ENCODE data around the gene NBR1. TPM values are rescaled to one million over a fixed set of nuclear protein-coding genes. Genes with fewer than 3 reads are reported as not detected.
A peak's percentile ranks its signal among the peaks of the same experiment; 100 is the strongest.
"Not testable (repeated sequence)": the region's sequence is repeated elsewhere in the genome, so short reads cannot be mapped to it uniquely, and the experiment has no call there.

NBR1 gene
- total RNA-seq, 1 donor from 2014 or later: 119 TPM

DNA sequence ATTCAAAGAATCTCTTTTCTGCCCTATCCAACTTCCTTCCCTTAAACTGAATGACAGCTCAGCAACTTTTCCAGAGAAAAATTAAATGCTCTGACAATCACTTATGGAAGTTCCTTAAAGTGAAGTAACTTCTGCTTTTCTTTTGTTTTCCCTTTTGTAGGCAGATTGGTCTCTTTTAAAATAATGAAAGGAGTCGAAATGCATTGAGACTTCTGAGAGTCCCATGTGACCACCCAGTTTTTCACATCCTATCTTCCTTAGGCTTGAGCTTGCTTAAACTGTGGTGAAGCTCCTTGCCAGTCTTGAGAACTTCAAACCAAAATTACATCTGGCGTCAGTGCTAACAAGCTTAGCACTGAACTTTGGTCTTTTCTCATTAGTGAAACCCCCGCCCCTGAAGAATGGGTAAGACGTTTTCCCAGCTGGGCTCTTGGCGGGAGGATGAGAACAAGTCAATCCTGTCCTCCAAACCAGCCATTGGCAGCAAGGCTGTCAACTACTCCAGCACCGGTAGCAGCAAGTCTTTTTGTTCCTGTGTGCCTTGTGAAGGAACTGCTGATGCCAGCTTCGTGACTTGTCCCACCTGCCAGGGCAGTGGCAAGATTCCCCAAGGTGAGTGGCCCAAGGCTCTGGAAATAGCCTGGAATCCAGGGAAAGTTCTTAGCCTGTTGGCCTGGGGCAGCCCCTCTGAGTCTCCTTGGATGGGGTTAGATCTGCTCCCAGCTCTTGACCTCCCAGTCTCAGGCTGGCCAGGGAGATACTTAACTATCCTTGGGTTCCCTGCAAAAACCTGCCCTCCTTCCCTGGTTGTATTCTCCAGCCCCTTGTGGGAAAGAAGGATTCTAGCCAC lies 41.9 kb downstream of the NBR1 start:
- DNase-seq (ENCODE audit: low spot score): no peak

DNA sequence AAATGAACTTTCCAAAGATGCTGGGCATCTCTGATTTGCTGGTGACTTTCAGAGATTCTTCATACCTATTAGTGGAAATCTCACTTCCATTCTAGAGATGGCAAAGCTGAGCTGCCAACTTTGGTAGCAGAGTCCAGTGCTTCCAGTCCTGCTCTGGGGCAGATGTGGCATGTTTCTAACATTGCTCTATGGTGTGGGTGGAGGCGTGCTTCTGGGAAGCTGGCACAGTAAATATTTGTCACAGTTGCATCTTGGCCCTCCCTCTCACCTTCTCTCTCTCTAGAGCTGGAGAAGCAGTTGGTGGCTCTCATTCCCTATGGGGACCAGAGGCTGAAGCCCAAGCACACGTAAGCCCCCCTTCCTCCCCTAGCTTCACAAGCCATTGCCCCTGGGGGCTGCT lies 42.5 kb downstream of the NBR1 start:
- DNase-seq (ENCODE audit: low spot score): no peak

DNA sequence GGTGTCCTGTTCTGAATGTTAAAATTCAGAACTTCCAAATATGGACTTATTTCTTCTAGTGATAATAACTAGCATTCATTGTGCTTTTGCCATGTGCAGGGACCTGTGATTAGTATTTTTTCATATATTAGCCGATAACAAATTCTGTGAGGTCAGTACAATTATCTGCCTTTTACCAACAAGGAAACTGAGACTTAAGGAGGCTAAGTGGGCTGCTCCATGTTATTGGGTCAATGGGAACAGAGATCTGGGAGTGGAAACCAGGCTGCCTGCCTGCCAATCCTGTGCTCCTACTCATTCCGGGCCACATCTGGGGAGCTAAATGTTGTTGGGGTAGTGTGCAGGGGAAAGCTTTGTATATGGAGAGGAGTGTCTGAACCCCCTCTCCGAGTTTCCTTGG lies 44.3 kb downstream of the NBR1 start:
- DNase-seq (ENCODE audit: low spot score): no peak

DNA sequence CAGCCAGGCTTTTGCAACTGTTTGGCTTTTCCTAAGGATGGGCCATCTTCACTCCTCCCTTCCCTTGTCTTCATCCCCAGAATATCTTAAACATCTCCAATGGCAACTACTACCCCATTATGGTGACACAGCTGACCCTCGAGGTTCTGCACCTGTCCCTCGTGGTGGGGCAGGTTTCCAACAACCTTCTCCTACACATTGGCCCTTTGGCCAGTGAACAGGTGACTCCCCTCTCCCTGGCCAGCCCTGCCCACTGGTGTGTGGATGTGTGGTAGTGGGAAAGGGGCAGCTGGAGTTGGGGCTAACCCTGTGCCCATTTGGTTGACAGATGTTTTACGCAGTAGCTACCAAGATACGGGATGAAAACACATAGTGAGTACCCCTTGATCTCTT lies 45.4 kb downstream of the NBR1 start:
- no peak for DNase-seq (ENCODE audit: low spot score)

DNA sequence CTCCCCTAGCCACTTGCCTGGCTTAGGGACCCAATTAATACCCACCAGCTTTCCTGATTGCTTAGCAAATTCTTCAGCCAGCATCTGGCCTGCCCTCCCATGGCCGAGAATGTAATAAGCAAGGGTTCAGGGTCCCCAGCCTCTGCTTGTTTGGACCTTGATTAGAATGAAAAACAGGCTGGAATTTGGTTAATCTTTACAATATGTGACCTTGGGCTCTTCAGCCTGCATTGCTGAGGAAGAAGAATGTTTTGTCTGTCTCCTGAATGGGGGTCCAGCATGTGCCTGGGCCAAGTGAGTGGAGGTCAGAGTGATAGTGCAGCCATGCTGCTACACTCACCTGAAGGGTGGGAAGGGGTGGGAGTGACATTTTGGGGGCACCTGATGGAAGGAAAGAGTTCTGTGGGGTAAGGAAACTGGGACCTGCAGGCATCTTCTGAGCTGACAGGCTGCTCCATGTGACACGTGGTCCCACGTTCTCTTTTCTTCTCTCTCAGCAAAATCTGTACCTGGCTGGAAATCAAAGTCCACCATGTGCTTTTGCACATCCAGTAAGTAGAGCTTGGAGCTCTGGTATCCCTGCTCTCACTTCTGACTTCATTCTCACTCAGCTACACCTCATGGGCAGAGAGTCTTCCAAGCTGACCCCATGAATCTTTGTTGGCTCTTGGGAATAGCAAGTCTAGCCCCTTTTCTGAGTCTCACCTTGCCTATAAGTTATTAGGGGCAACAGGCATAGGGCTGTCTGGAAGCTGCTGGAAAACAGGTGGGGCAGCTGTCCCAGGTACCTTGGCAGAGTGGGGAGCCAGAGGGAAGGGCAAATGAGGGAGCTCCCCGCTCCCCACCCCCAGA lies 46.0 kb downstream of the NBR1 start:
- no peak for DNase-seq (ENCODE audit: low spot score)

DNA sequence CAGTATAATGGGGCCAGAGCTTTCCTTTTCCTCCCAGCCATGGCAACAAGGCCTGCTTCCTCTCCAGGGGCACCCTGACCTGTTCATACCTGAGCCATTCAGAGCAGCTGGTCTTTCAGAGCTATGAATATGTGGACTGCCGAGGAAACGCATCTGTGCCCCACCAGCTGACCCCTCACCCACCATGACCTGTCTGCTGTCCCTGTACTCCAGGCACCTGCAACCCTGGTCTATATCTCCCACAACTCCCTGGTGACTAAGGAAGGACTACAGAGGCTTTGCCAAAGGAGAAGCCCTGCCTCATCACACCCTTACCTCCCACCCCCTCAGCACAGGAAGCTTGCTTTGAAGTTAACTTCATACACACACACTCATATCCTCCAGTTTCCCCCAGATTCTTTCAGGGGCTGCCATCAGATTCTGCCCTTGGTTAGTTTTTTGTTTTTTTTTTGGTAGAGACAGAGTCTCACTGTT lies 46.6 kb downstream of the NBR1 start:
- DNase-seq (ENCODE audit: low spot score): no peak

DNA sequence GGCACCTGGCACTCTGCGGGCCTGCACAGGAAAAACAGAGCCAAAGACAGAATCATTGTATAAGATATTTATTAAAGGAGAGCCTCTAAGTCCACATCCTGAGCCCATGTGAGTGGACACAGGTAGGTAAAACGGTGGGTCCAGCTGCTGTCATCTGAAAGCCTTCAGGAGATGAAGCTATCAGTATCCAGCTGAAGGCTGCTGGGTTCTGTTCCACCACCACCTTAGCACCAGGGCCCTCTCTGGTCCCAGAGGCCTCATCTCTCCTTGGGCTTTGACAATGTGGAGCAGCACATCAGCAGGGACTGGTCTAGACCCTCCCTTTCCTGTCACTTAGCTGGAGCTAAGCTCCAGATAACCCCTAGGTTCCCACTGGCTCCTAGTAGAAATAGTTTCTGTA lies 48.0 kb downstream of the NBR1 start:
- DNase-seq (ENCODE audit: low spot score): no peak

DNA sequence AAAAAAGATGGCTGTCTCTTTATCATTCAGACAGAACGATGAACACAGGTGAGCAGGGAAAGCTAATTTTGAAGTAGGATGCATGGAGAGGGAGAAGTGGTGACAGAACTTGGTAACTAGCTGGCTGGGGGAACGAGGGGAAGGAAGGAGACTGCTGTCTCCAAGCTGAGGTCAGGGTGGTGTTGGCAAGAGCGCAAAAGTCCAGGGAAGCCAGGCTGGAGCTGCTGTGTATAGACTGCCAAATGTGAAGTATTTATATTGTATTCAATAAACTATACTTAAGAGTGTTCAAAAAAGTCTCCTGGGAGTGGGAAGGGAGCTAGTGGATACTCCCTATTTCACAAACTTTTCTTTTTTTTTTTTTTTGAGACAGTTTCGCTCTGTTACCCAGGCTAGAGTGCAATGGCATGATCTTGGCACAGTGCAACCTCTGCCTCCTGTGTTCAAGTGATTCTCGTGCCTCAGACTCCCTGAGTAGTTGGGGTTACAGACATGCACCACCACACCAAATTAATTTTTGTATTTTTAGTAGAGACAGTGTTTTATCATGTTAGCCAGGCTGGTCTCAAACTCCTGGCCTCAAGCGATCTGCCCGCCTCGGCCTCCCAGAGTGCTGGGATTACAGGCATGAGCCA lies 48.8 kb downstream of the NBR1 start:
- DNase-seq (ENCODE audit: low spot score): no peak

DNA sequence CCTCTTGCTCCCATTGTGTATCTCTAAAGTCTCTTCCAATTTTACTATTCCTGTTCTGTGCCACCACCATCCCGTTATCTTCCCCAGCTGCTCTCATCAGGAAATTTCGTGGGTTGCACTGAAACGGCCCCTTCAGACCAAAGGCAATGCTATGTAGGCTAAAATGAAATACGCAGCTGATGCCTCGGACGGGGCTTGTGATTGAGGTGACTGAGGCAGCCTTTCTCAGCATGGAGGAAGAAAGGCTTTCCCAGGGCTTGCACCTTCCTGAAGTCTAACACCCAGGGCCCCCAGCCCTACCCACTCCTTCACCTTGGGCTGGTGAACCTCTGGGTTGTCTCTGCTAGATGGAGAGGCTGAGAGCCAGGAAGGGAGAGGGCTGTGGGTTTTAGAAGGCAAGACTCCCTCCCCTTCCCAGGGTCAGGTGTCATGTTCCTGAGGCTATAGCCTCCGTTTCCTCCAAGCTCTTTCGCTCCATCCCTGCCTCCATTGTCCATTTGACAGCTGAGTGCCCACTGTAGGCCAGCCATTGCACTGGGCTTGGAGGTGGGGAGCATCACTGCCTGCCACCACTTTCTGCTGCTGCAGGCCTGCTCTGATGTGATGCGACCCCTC lies 49.6 kb downstream of the NBR1 start:
- DNase-seq (ENCODE audit: low spot score): no peak

DNA sequence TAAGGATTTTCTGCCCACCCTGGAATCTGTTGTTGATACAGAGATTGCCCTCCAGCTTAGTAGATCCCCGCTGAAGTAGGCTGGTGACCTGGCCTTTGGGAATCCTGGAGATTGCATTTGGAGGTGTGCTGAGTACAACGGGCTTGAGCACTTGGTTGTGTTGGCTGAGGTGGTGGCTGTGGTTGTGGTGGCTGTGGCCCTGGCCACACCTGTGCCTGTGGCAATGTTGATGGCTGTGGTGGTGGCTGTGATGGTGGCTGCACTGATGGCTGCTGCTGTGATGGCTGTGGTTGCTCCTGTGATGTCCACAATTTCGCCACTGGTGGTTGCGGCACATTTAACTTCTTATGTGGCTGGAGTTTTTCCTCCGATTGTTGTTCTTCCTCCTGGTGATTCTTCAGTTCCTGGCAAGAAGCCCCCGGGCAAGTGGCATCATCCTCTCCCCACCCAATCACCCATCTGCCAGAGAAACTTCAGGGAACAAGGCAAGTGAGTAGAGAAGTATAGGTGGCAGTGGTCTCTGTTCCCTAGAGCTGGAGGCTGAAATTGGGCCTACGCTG lies 53.2 kb downstream of the NBR1 start:
- DNase-seq (ENCODE audit: low spot score): peak; percentile 6

DNA sequence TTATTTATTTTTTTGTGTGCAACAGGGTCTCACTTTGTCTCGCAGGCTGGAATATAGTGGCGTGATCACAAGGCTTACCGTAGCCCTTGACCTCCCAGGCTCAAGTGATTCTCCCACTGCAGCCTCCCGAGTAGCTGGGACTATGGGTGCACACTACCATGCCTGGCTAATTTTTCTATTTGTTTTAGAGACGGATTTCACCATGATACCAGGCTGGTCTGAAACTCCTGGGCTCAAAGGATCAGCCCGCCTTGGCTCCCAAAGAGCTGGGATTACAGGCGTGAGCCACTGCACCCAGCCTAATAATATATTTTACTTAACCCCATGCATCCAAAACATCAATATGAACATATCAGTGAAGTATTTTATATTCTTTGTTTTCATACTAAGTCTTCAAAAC lies 55.4 kb downstream of the NBR1 start:
- no peak for DNase-seq (ENCODE audit: low spot score)

DNA sequence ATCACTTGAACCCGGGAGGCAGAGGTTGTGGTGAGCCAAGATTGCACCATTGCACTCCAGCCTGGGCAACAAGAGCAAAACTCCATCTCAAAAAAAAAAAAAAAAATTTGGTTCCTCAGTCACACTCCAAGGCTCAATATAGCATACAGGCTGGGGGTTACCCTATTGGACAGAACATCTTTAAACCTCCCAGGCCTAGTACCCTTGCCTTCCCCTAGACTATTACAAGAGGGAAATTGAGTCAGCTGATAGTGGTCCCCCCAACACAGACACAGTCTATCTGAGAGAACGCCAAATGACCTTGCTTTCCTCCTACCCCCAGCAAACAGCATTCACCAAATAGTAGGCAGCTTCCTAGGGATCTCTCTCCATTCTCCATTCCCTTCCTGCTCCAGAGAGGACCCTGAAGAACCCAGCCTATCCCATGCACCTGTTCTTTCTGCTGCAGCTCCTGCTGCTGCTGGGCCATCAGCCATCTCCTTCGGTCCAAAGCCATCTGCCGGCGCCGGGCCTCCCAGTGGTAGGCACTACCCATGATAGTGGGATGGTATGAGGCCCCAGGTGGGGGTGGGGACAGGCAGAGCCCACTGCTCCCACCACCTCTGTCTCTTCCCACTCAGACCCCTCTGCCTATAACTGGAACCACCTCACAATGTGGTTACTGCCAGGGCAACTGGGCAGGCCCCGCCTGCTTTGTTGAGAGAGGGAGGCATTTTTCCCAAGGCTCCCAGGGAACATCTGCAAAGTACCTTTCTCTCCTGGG lies 57.2 kb downstream of the NBR1 start, which contains the start of gene CCDC200:
Gene CCDC200 (minus strand): TSS at position 604 of the 763 bp plus-strand sequence. CDS start 69 bp downstream, at position 535.
- DNase-seq (ENCODE audit: low spot score): not testable (repeated sequence)

DNA sequence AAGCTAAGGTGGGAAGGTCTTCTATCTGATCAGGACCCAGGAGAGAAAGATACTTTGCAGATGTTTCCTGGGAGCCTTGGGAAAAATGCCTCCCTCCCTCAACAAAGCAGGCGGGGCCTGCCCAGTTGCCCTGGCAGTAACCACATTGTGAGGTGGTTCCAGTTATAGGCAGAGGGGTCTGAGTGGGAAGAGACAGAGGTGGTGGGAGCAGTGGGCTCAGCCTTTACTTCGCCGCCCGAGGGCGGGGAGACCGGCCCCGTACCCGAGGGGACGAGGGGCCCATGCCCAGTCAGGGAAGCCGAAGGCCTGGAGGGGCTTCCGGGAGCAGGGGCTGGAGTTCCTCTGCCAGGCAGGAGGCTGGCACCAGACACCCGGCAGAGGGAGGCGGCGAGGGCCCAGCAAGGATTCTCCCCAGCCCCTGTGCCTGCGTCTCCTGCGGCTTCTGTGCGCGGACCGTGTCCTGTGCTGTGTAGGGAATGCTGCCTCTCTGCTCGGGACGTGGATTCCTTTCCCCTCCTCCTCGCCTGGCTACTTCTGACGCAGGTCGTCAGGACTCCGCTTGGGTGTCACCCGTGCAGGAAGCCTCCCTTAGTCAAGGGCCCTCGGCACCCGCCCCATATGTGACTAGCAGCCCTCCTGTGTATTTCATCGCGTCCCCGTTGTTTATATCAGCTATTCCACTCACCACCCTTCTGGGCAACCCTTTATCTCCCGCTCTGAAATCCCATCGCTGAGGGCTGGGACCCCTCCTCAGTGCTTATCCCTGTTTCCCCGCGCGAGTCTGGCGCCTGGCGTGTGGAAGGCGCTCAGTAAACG lies 60.4 kb downstream of the NBR1 start:
- DNase-seq (ENCODE audit: low spot score): peak; percentile 9

DNA sequence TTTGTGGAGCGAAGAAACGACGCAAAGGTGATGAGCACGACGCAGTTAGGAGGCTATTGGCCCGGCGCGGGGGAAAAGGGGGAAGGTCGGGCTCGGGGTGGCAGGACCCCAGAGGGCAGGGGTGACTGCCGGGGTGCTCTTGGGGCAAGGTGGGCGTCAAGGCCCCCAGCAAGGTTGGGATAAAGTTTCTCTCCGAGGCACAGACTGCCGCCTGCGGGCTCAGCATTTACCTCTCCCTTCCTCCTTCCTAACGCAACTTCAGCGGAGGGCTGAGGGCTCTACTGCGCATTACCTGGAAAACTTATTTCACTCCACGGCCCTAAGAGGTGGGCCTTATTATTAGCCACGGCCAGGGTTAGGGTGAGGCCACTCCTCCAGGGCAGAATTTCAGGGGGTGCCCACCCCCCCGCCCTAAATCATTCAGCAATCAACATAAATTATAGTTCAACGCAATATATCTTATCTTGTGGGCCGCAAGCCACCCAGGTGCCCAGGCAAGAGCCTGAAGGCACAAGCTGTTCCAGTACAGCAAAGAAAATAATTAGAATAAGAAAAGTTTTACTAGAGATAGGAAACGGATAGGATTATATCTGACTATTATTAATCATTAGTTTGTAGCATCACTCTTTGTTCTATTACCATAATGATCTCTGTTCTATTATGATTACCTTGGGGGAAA lies 61.1 kb downstream of the NBR1 start:
- DNase-seq (ENCODE audit: low spot score): peak; percentile 77

DNA sequence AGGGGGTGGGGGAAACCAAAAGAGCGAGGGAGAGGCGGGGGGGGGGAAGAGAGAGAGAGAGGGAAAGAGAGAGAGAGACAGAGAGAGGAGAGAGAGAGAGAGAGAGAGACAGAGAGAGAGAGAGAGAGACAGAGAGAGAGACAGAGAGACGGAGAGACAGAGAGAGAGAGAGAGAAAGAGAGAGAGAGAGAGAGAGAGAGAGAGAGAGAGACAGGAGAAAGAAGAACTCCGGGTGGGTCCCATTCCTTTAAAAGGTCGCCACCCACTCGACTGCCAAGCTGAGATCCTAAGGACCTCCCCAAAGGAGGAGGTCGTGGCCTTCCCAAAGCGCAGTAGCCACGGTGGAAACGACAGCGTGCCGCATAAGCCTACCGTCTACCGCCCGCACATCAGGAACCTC lies 62.2 kb downstream of the NBR1 start:
- not testable (repeated sequence) for DNase-seq (ENCODE audit: low spot score)

DNA sequence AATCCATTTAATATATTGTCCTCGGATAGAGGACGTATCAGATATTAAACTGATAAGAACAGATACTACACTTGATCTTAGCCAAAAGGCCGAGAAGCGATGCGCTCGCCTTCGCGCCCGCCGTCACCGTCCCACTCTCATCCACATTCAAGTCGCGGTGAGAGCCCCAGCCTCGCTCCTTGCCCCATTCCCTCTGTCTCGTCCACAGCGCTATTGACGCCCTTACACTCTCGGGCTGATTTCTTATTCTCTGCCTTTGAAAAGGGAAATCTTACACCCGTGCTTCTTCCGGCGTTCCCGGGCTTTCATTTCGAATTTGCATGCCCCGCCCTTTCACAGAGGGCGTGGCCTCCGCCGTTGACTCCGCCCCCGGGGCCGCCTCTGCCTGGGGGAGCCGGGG lies 62.9 kb downstream of the NBR1 start, which contains the start of gene RNU2-1:
Gene RNU2-1 (minus strand): TSS at position 101 of the 400 bp plus-strand sequence.
- not testable (repeated sequence) for DNase-seq (ENCODE audit: low spot score)

DNA sequence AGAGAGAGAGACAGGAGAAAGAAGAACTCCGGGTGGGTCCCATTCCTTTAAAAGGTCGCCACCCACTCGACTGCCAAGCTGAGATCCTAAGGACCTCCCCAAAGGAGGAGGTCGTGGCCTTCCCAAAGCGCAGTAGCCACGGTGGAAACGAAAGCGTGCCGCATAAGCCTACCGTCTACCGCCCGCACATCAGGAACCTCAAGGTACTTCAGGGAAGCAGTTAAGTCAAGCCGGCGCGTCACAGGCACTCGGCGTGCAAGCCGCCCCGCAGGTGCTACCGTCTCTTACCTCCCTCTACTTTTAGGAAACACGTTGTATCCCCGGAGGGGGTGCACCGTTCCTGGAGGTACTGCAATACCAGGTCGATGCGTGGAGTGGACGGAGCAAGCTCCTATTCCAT lies 68.6 kb downstream of the NBR1 start:
- DNase-seq (ENCODE audit: low spot score): not testable (repeated sequence)

DNA sequence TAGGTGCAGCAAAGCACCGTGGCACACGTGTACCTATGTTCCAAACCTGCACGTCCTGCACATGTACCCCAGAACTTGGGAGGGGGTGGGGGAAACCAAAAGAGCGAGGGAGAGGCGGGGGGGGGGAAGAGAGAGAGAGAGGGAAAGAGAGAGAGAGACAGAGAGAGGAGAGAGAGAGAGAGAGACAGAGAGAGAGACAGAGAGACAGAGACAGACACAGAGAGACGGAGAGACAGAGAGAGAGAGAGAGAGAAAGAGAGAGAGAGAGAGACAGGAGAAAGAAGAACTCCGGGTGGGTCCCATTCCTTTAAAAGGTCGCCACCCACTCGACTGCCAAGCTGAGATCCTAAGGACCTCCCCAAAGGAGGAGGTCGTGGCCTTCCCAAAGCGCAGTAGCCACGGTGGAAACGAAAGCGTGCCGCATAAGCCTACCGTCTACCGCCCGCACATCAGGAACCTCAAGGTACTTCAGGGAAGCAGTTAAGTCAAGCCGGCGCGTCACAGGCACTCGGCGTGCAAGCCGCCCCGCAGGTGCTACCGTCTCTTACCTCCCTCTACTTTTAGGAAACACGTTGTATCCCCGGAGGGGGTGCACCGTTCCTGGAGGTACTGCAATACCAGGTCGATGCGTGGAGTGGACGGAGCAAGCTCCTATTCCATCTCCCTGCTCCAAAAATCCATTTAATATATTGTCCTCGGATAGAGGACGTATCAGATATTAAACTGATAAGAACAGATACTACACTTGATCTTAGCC lies 69.8 kb downstream of the NBR1 start:
- DNase-seq (ENCODE audit: low spot score): not testable (repeated sequence)
